Gastroesophageal sphincter (tissue), 4 donors: ENCODE results near the gene STUB1. TPM values are rescaled to one million over a fixed set of nuclear protein-coding genes. Genes with fewer than 3 reads are reported as not detected.

Experiments used
- ATAC-seq: fragments of 150-250 bp; one replicate; pipeline ENCODE4 v1.9.1; 2016; ENCODE audit warnings: mild to moderate bottlenecking, moderate library complexity
- H3K27ac ChIP-seq, 4 donors: fragments of 200-600 bp; sonication (generic) in 3 of 4; 1 replicate in 3 of 4; 2 replicates in 1 of 4; pipeline ENCODE4 v1.5.1; 2016 to 2019
- H3K27me3 ChIP-seq: fragments of 200-600 bp; sonication (generic); one replicate; pipeline ENCODE4 v1.5.1; 2019
- H3K36me3 ChIP-seq, 2 donors: fragments of 200-600 bp; sonication (generic); one replicate each; pipeline ENCODE4 v1.5.1; 2019; ENCODE audit warnings: control low read depth in 1 of 2
- H3K4me1 ChIP-seq, 3 donors: fragments of 200-600 bp; sonication (generic); 1 replicate in 2 of 3; 2 replicates in 1 of 3; pipeline ENCODE4 v1.5.1; 2016 to 2019; ENCODE audit warnings: control low read depth in 2 of 3
- H3K4me3 ChIP-seq, 2 donors: fragments of 200-600 bp; sonication (generic); one replicate each; pipeline ENCODE4 v1.5.1; 2019; ENCODE audit warnings: mild to moderate bottlenecking in 1 of 2, moderate library complexity in 1 of 2
- H3K9me3 ChIP-seq, 3 donors: fragments of 200-600 bp; sonication (generic); one replicate each; pipeline ENCODE4 v1.5.1; 2017 to 2019; ENCODE audit warnings: control low read depth in 2 of 3
- CTCF ChIP-seq, 4 experiments: fragments of 200-600 bp in 2 of 4; fragments of 450-650 bp in 2 of 4; sonication (generic) in 1 of 4; IDR thresholded peaks; one replicate each; pipeline ENCODE4 v1.5.1; 2017 to 2019; ENCODE audit warnings: antibody characterized with exemption in 4 of 4, mild to moderate bottlenecking in 2 of 4, moderate library complexity in 2 of 4
- EP300 ChIP-seq: sonication (generic); formaldehyde crosslinking; IDR thresholded peaks from one replicate; pipeline ENCODE4 v1.6.1; 2017; ENCODE audit warnings: antibody characterized with exemption, mild to moderate bottlenecking
- POLR2A ChIP-seq, 2 donors: fragments of 450-650 bp; IDR thresholded peaks; one replicate each; pipeline ENCODE4 v1.6.1; 2017; ENCODE audit warnings: antibody characterized with exemption in 2 of 2, mild to moderate bottlenecking in 2 of 2, moderate library complexity in 1 of 2
- POLR2AphosphoS5 ChIP-seq: sonication (generic); formaldehyde crosslinking; IDR thresholded peaks from one replicate; pipeline ENCODE4 v1.6.1; 2017; ENCODE audit warnings: antibody characterized with exemption
- WGBS, 2 donors: methylation state at CpG; one replicate each; pipeline ENCODE4 v1.1.5; 2018; ENCODE audit warnings: low coverage in 1 of 2; 5-methylcytosine and 5-hydroxymethylcytosine counted together
- total RNA-seq, 4 donors: library from RNA; depleted of rRNA; stranded (reverse); fragments of >200 nt; gene quantifications; one replicate each; pipeline ENCODE4 v1.1.0, GENCODE V29; 2016

Gene STUB1
- total RNA-seq, 4 donors from 2014 or later: 161 to 212 (median 179) TPM

- 40% methylated on average over 3 of the region's 22 CpGs; no CpG with 5 or more reads in 1 of the 2 donors for WGBS, 2 donors
- H3K27ac ChIP-seq: no peak overlapping the region
- H3K36me3 ChIP-seq: peaks cover 0 to under 1% of the 10 kb centered on the region in 2 donors
- H3K4me3 ChIP-seq: no peak overlapping the region
- peaks cover 0 to 54% (median 30%) of the 10 kb centered on the region in 3 donors for H3K4me1 ChIP-seq
- no peak for ATAC-seq
- peaks cover 67% of the 10 kb centered on the region for H3K27me3 ChIP-seq
- TF ChIP-seq POLR2AphosphoS5 (no peak), CTCF (IDR thresholded peaks at IDR 0.05) (no peak), POLR2A (IDR thresholded peaks at IDR 0.05) (no peak), EP300 (no peak)
- H3K9me3 ChIP-seq: no peaks in the 10 kb centered on the region
These were observed 13.2 kb downstream of the STUB1 start for GRCh38 chr16:693364-693763.

GRCh38 chr16:693766-694165 lies 13.6 kb downstream of the STUB1 start:
- peaks cover 71% of the 10 kb centered on the region for H3K27me3 ChIP-seq
- H3K36me3 ChIP-seq: no peaks in the 10 kb centered on the region
- no CpG with 5 or more reads among the region's 37 CpGs for WGBS, 2 donors
- no peak overlapping the region for H3K4me3 ChIP-seq
- peaks cover 0 to 50% (median 26%) of the 10 kb centered on the region in 3 donors for H3K4me1 ChIP-seq
- TF ChIP-seq POLR2AphosphoS5: no peak
- TF ChIP-seq CTCF (IDR thresholded peaks at IDR 0.05): no peak
- TF ChIP-seq POLR2A (IDR thresholded peaks at IDR 0.05): no peak
- no peak for TF ChIP-seq EP300
- no peak overlapping the region for H3K27ac ChIP-seq
- H3K9me3 ChIP-seq: no peaks in the 10 kb centered on the region
- no peak for ATAC-seq

- TF ChIP-seq POLR2A (IDR thresholded peaks at IDR 0.05): no peak
- no peak for TF ChIP-seq POLR2AphosphoS5
- no peak for TF ChIP-seq CTCF (IDR thresholded peaks at IDR 0.05)
- no peak for TF ChIP-seq EP300
- Histone ChIP-seq H3K27me3 (peaks cover 77% of the 10 kb centered on the region), H3K4me3 (peak overlapping the region in 1 of 2 donors; percentile 19), H3K4me1 (peaks cover 0 to 44% (median 20%) of the 10 kb centered on the region in 3 donors), H3K9me3 (no peaks in the 10 kb centered on the region), H3K36me3 (no peaks in the 10 kb centered on the region), H3K27ac (no peak overlapping the region)
- no CpG with 5 or more reads among the region's 64 CpGs for WGBS, 2 donors
- ATAC-seq: no peak
These were observed 14.1 kb downstream of the STUB1 start for GRCh38 chr16:694187-694862.

GRCh38 chr16:694863-695354 lies 14.7 kb downstream of the STUB1 start:
- TF ChIP-seq EP300 (no peak), POLR2A (IDR thresholded peaks at IDR 0.05) (no peak), POLR2AphosphoS5 (no peak), CTCF (IDR thresholded peaks at IDR 0.05) (no peak)
- Histone ChIP-seq H3K4me3 (peak overlapping the region in 1 of 2 donors; percentile 19), H3K27me3 (peaks cover 83% of the 10 kb centered on the region), H3K9me3 (no peaks in the 10 kb centered on the region), H3K4me1 (peaks cover 0 to 38% (median 15%) of the 10 kb centered on the region in 3 donors), H3K27ac (no peak overlapping the region), H3K36me3 (no peaks in the 10 kb centered on the region)
- no CpG with 5 or more reads among the region's 37 CpGs for WGBS, 2 donors
- no peak for ATAC-seq
